Activated CD4-positive, alpha-beta memory T cell treated with anti-CD3 and anti-CD28 coated beads for 36 hours (primary cell): ENCODE measurements around the gene TRAPPC6A. TPM values are rescaled to one million over a fixed set of nuclear protein-coding genes. Genes with fewer than 3 reads are reported as not detected.
"Not testable (repeated sequence)": the region's sequence is repeated elsewhere in the genome, so short reads cannot be mapped to it uniquely, and the experiment has no call there.

Experiments used
- CTCF ChIA-PET: fragments of 350-600 bp; sonication (Branson Sonifier 250); formaldehyde crosslinking; loops from one replicate; lab custom pipeline; 2021; ENCODE audit warnings: antibody characterized with exemption, inconsistent platforms; lab: Charles Lee
- POLR2A ChIA-PET: fragments of 350-600 bp; sonication (Branson Sonifier 250); formaldehyde crosslinking; loops from one replicate; lab custom pipeline; 2021; ENCODE audit warnings: antibody characterized with exemption; lab: Charles Lee
- DNase-seq: peaks from one replicate; pipeline ENCODE4 v3.0.0-alpha.2; 2020
- H3K27ac Mint-ChIP-seq: one replicate; pipeline ENCODE4 v1.8.0; 2021; ENCODE audit warnings: mixed read lengths
- H3K27me3 Mint-ChIP-seq: one replicate; pipeline ENCODE4 v1.8.0; 2021; ENCODE audit warnings: mixed read lengths
- H3K36me3 Mint-ChIP-seq: one replicate; pipeline ENCODE4 v1.8.0; 2021; ENCODE audit warnings: mixed read lengths
- H3K4me1 Mint-ChIP-seq: one replicate; pipeline ENCODE4 v1.8.0; 2021; ENCODE audit warnings: low read depth, mixed read lengths
- H3K4me3 Mint-ChIP-seq: one replicate; pipeline ENCODE4 v1.8.0; 2021; ENCODE audit warnings: mild to moderate bottlenecking, mixed read lengths
- H3K9me3 Mint-ChIP-seq: one replicate; pipeline ENCODE4 v1.8.0; 2021; ENCODE audit warnings: mixed read lengths
- intact Hi-C: fragments of 100-400 bp; cut with micrococcal nuclease; formaldehyde crosslinking; loops from one replicate; pipeline ENCODE4 v1.15.1; 2023
- total RNA-seq, 2 experiments: library from RNA; stranded (reverse); gene quantifications; one replicate each; pipeline ENCODE4 v1.2.3, GENCODE V29; 2021

The TRAPPC6A gene
- total RNA-seq, 2 experiments from 2014 or later: 35.1 to 39.9 TPM

DNA sequence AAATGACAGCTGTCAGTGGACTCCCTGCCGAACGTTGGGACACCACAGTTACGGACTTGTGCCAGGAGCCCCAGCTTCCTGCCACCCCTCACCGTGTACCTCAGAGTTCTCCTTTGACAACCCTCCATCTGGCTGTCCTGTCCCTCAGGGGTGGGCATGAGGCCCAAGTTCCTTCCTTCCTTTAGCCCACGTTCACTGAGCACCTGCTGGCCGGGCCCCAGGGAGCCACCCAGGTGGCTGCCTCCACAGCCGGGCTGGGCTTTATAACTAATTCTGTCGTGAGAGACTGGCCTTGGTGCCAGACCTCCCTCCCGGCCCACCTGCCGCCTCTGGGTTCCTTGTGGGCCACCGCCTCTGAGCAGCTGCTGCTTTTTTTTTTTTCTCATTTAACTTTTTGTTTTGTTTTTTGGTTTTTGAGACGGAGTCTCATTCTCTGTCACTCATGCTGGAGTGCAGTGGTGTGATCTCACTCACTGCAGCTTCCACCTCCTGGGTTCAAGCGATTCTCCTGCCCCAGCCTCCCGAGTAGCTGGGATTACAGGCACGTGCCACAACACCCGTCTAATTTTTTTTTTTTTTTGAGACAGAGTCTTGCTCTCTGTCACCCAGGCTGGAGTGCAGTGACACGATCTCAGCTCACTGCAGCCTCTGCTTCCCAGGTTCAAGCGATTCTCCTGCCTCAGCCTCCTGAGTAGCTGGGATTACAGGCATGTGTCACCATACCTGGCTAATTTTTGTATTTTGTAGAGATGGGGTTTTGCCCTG, 59.3 kb downstream of the TRAPPC6A start:
- H3K27me3 Mint-ChIP-seq, H3K4me3 Mint-ChIP-seq, H3K27ac Mint-ChIP-seq, H3K36me3 Mint-ChIP-seq, DNase-seq, intact Hi-C loops, H3K9me3 Mint-ChIP-seq: not testable (repeated sequence)
- peaks cover 54% of the 10 kb centered on the region for H3K4me1 Mint-ChIP-seq
- CTCF ChIA-PET: interaction anchor here (1.1 to 2.0 kb wide), 4 partner anchors 8 to 220 kb away, joined by 3 to 5 read pairs (median 4); no protein-coding TSS in a partner anchor
- POLR2A ChIA-PET: interaction anchor here (0.6 kb wide), 1 partner anchor 391 kb away, joined by 3 read pairs; no protein-coding TSS in a partner anchor

DNA sequence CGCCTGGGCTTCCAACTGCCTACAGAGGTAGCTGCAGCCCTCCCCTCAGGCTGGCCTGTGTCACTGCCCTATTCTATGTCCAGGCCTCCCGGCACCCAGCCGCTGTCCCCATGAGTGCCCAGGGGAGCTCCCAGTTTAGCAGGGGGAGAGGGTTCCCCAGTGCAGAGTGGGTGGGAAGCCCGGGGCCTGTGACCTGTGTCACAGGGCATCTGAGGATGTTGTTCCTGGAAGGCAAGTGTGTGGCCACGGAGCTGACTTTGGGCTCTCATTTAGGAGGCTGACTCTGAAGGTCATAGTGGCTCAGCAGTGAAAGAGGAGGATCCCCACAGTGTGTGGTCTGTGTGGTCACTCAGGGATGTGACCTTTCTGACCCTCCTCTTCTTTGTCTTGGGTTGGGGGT, 59.9 kb downstream of the TRAPPC6A start:
- POLR2A ChIA-PET: interaction anchor here (0.6 kb wide), 1 partner anchor 391 kb away, joined by 3 read pairs; no protein-coding TSS in a partner anchor

DNA sequence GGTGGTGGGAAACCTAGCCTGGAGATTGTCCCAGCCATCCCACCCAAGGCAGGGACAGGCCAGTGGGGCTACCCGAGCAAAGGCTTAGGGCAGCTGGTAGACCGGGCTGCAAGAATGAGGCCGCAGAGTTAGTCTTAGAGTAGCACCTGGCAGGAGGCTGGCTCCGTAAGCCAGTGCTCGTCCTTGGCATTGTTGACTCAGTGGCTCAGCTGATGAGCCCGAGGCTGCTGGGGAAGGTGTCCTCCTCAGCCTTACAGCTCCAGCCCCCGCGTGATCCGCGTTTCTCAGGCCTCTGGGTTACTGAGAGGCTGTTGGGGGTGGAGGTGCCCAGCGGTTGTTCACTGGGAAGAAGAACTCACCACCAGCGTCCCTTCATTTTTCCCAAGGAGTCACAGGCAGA, 60.4 kb downstream of the TRAPPC6A start:
- no peaks in the 10 kb centered on the region for H3K36me3 Mint-ChIP-seq
- ChIA-PET POLR2A (interaction anchor here (0.7 kb wide), 1 partner anchor 25 kb away, joined by 3 read pairs; no protein-coding TSS in a partner anchor), CTCF (interaction anchor here (0.8 to 2.0 kb wide), 4 partner anchors 9 to 131 kb away, joined by 3 to 5 read pairs (median 4); no protein-coding TSS in a partner anchor)
- H3K4me1 Mint-ChIP-seq: peaks cover 54% of the 10 kb centered on the region
- H3K9me3 Mint-ChIP-seq: no peaks in the 10 kb centered on the region
- H3K27ac Mint-ChIP-seq: peak overlapping the region; percentile 47
- no peak for DNase-seq
- H3K27me3 Mint-ChIP-seq: no peaks in the 10 kb centered on the region
- no peak overlapping the region for H3K4me3 Mint-ChIP-seq
- intact Hi-C loops: no loop called here

More for the DNA sequence above, 59.9 kb downstream of the TRAPPC6A start:
- Mint-ChIP-seq H3K36me3 (no peaks in the 10 kb centered on the region), H3K9me3 (no peaks in the 10 kb centered on the region), H3K4me1 (peaks cover 54% of the 10 kb centered on the region), H3K27me3 (no peaks in the 10 kb centered on the region), H3K27ac (no peak overlapping the region), H3K4me3 (no peak overlapping the region)
- intact Hi-C loops: no loop called here
- CTCF ChIA-PET: interaction anchor here (0.8 to 2.0 kb wide), 5 partner anchors 9 to 221 kb away, joined by 3 to 5 read pairs (median 4); no protein-coding TSS in a partner anchor
- no peak for DNase-seq

DNA sequence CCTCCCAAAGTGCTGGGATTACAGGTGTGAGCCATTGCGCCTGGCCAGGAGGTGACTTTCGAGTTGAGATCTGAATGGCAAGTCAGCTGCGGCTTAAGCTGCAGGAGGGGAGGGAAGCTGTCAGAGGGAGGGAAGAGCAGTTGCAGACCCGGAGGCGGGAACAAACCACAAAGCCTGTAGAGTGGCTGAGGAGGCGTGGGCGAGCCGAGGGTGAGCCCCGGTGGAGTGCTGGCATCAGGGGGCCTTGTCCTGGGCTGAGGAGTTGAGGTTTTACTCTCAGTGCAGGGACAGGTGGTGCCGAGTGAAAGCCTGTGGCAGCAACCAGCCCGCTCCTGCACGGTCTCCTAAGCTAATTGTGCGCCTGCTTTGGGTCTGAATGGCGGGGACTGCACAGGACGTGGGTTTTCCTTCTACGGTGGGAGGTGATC, 60.9 kb downstream of the TRAPPC6A start:
- H3K27me3 Mint-ChIP-seq: no peaks in the 10 kb centered on the region
- intact Hi-C loops: no loop called here
- ChIA-PET POLR2A (interaction anchor here (0.7 kb wide), 1 partner anchor 25 kb away, joined by 3 read pairs; no protein-coding TSS in a partner anchor), CTCF (interaction anchor here (0.8 to 2.0 kb wide), 2 partner anchors 10 to 14 kb away, joined by 3 to 5 read pairs; no protein-coding TSS in a partner anchor)
- no peak overlapping the region for H3K4me3 Mint-ChIP-seq
- no peaks in the 10 kb centered on the region for H3K9me3 Mint-ChIP-seq
- peak overlapping the region; percentile 47 for H3K27ac Mint-ChIP-seq
- DNase-seq: peak; percentile 85
- H3K4me1 Mint-ChIP-seq: peaks cover 54% of the 10 kb centered on the region
- no peaks in the 10 kb centered on the region for H3K36me3 Mint-ChIP-seq

DNA sequence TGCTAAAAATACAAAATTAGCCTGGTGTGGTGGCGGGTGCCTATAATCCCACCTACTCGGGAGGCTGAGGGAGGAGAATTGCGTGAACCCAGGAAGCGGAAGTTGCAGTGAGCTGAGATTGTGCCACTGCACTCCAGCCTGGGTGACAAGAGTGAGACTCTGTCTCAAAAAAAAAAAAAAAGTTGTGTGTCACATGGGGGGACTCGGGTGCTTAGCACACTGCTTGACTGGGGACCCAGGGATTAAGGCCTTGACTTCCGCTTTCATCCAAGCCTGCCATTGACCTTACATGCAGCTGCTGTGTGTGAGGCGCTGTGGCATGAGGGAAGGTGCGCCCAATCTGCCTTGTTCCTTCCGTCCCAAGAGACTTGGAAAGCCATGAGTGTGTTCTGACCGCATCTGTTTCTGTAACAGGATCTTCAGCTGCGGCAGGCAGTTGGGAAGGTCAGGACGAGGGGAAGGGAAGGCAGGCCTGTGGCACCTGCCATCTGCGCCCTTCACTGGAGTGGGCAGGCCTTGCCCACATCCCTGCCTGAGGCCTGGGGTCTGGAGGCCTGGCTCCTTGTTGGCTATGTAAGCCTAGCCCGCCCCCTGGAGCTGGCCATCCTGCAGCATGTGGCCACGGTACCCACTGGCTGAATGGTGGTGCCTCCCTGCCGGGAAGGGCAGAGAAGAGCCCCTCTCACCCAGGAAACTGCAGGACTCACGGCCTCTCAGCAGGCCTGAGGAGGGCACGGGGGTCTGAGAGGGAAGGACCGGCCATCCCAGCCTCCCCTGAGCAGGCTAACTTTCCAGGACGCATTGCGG, 62.0 kb downstream of the TRAPPC6A start:
- H3K4me1 Mint-ChIP-seq: peaks cover 45% of the 10 kb centered on the region
- no peak for DNase-seq
- H3K36me3 Mint-ChIP-seq: no peaks in the 10 kb centered on the region
- H3K27me3 Mint-ChIP-seq: no peaks in the 10 kb centered on the region
- no peaks in the 10 kb centered on the region for H3K9me3 Mint-ChIP-seq
- H3K27ac Mint-ChIP-seq: no peak overlapping the region
- POLR2A ChIA-PET: no interaction called here
- intact Hi-C loops: no loop called here
- no peak overlapping the region for H3K4me3 Mint-ChIP-seq
- CTCF ChIA-PET: no interaction called here

DNA sequence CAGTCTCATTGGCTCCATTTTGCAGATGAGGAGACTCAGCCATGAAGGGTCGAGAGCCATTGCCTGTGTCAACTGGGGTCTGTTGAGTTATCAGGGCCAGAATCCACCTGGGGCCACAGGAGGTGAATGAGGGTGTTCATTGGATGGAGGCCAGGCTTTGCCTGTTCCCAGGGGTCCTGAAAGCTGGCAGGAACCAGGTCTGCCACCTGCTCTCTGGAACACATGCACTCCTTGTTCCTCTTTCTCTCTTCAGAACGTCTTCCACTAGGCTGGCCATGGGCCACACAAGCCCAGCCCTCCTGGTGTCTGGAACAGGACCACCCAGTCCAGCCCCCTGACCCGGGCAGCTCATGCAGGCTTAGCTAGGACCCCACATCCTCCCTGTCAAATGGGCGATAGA, 63.9 kb downstream of the TRAPPC6A start:
- H3K9me3 Mint-ChIP-seq: no peaks in the 10 kb centered on the region
- no peak for DNase-seq
- no peak overlapping the region for H3K4me3 Mint-ChIP-seq
- no peaks in the 10 kb centered on the region for H3K36me3 Mint-ChIP-seq
- ChIA-PET POLR2A (no interaction called here), CTCF (no interaction called here)
- intact Hi-C loops: no loop called here
- H3K4me1 Mint-ChIP-seq: peaks cover 48% of the 10 kb centered on the region
- H3K27me3 Mint-ChIP-seq: no peaks in the 10 kb centered on the region
- H3K27ac Mint-ChIP-seq: no peak overlapping the region

DNA sequence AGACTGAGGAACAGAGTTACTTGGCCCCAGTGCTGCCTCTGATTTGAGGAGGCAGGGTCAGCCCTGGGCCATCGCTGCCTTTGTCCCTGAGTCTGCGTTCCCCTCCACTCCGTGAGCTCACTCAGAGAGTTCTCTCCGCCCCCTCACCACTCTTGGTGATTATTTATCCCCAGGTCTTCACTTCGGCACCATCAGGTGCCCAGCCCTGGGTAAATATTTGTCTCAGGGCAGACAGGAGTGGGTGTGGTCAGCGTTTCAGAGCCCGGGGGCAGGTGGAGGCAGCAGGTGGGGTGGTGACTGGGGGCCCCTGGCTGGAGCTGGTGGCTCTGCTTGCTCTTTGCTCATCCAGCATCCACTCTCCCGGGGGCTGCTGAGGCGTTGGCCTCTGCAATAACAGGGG, 64.4 kb downstream of the TRAPPC6A start:
- intact Hi-C loops: no loop called here
- peaks cover 45% of the 10 kb centered on the region for H3K4me1 Mint-ChIP-seq
- ChIA-PET CTCF (interaction anchor here (1.0 kb wide), 1 partner anchor 54 kb away, joined by 3 read pairs; no protein-coding TSS in a partner anchor), POLR2A (no interaction called here)
- no peaks in the 10 kb centered on the region for H3K9me3 Mint-ChIP-seq
- H3K27me3 Mint-ChIP-seq: no peaks in the 10 kb centered on the region
- H3K36me3 Mint-ChIP-seq: no peaks in the 10 kb centered on the region
- DNase-seq: no peak
- no peak overlapping the region for H3K27ac Mint-ChIP-seq
- no peak overlapping the region for H3K4me3 Mint-ChIP-seq

Other genes starting within 250 kb of the TRAPPC6A start
- gene APOC4, start 236.0 kb downstream of the TRAPPC6A start, total RNA-seq: not detected
- gene APOC2, start 232.2 kb downstream of the TRAPPC6A start, total RNA-seq: not detected
- 10 to 100 TPM; 43.9 to 45.0 TPM for gene CLPTM1, start 222.9 kb downstream of the TRAPPC6A start, total RNA-seq
- 10 to 100 TPM; 62.4 to 63.1 TPM for gene RELB, start 176.8 kb downstream of the TRAPPC6A start, total RNA-seq
- gene CLASRP, start 139.2 kb downstream of the TRAPPC6A start, total RNA-seq: 10 to 100 TPM; 89.6 to 98.4 TPM
- gene ZNF296, start 101.8 kb downstream of the TRAPPC6A start, total RNA-seq: 1 to 10 TPM; 3.2 to 3.6 TPM
- gene GEMIN7, start 99.0 kb downstream of the TRAPPC6A start, total RNA-seq: 10 to 100 TPM; 29.8 to 30.1 TPM
- gene PPP1R37, start 85.1 kb downstream of the TRAPPC6A start, total RNA-seq: 10 to 100 TPM; 12.7 to 13.1 TPM
- under 1 TPM; 0.10 to 0.22 TPM for gene NKPD1, start 17.3 kb downstream of the TRAPPC6A start, total RNA-seq
- gene BLOC1S3, start 547 bp upstream of the TRAPPC6A start, total RNA-seq: 10 to 100 TPM; 10.4 to 11.8 TPM
- gene EXOC3L2, start 67.2 kb upstream of the TRAPPC6A start, total RNA-seq: not detected
- gene MARK4, start 73.0 kb upstream of the TRAPPC6A start, total RNA-seq: 10 to 100 TPM; 20.3 to 21.6 TPM
- gene CKM, start 144.6 kb upstream of the TRAPPC6A start, total RNA-seq: not detected
- not detected for gene KLC3, start 162.5 kb upstream of the TRAPPC6A start, total RNA-seq
- gene ERCC2, start 192.3 kb upstream of the TRAPPC6A start, total RNA-seq: 10 to 100 TPM; 27.2 to 27.4 TPM
- gene PPP1R13L, start 226.8 kb upstream of the TRAPPC6A start, total RNA-seq: 1 to 10 TPM; 8.1 to 9.2 TPM
- gene POLR1G, start 228.4 kb upstream of the TRAPPC6A start, total RNA-seq: 10 to 100 TPM; 11.1 to 12.6 TPM
- gene ERCC1, start 245.7 kb upstream of the TRAPPC6A start, total RNA-seq: 10 to 100 TPM; 59.4 to 59.7 TPM